HepG2 (cell line): Measurements from ENCODE around the gene AFG1L. TPM values are rescaled to one million over a fixed set of nuclear protein-coding genes. Genes with fewer than 3 reads are reported as not detected.
A peak's percentile ranks its signal among the peaks of the same experiment; 100 is the strongest.

Experiments
- ATAC-seq: fragments of 200-7000 bp; cut with Tn5 transposase; 3 replicates; pipeline ENCODE4 v1.9.1; 2020; ENCODE audit warnings: mild to moderate bottlenecking, moderate library complexity
- BruUV-seq: library from RNA; stranded (reverse); fragments of 400-500 nt; replicated peaks from 2 replicates; lab custom pipeline; 2021; lab: Mats Ljungman, UMichigan
- CTCF ChIA-PET: fragments of 300-600 bp; formaldehyde crosslinking; extraction: SDS; loops from one replicate; lab custom pipeline; 2021; ENCODE audit warnings: low total read pairs, inconsistent platforms, low intra/inter-chr PET ratio; lab: Yijun Ruan, JAX
- POLR2A ChIA-PET: fragments of 350-600 bp; sonication (Branson Sonifier 250); formaldehyde crosslinking; loops from one replicate; lab custom pipeline; 2020; ENCODE audit warnings: antibody characterized with exemption, inconsistent platforms; lab: Yijun Ruan, JAX
- DNase-seq: peaks from one replicate; pipeline ENCODE4 v3.0.0-alpha.2; 2015; ENCODE audit warnings: low spot score
- FAIRE-seq: peaks from 3 replicates; lab custom pipeline; 2011; peaks lifted over from hg19 to GRCh38; lab: Jason Lieb, UNC
- H2AFZ ChIP-seq: one replicate; pipeline ENCODE4 v1.6.1; 2011; ENCODE audit warnings: low read length, inconsistent platforms
- H3K27ac ChIP-seq: fragments of 300-600 bp; 3 replicates; pipeline ENCODE4 v1.8.0; 2011; ENCODE audit warnings: mixed run types, mild to moderate bottlenecking, mixed read lengths, low read length, inconsistent platforms; ENCODE audit not compliant: insufficient read depth; ENCODE audit errors: extremely low read length
- H3K27me3 ChIP-seq, 2 experiments: fragments of 200-600 bp in 1 of 2; 2 replicates in 1 of 2; 3 replicates in 1 of 2; pipeline versions ENCODE4 v1.6.0 to v1.8.0; 2011; ENCODE audit warnings: low read length in 2 of 2, mild to moderate bottlenecking in 2 of 2, moderate library complexity in 2 of 2, inconsistent platforms in 1 of 2; ENCODE audit not compliant: insufficient read depth in 2 of 2, control insufficient read depth in 1 of 2
- H3K36me3 ChIP-seq, 2 experiments: fragments of 200-600 bp in 1 of 2; replicated peaks in 1 of 2; 2 replicates in 1 of 2; 3 replicates in 1 of 2; pipeline versions ENCODE4 v1.5.1 to v1.8.0; 2011; ENCODE audit warnings: low read length in 2 of 2, inconsistent platforms in 1 of 2; ENCODE audit not compliant: insufficient read depth in 2 of 2, control insufficient read depth in 1 of 2
- H3K4me1 ChIP-seq: 2 replicates; pipeline ENCODE4 v1.5.1; 2012; ENCODE audit warnings: low read length, inconsistent platforms; ENCODE audit not compliant: insufficient read depth
- H3K4me2 ChIP-seq: 2 replicates; pipeline ENCODE4 v1.6.0; 2011; ENCODE audit warnings: low read depth, low read length, inconsistent platforms
- H3K4me3 ChIP-seq, 3 experiments: fragments of 200-600 bp in 1 of 3; sonication (generic), shearing (Covaris generic) in 1 of 3; replicated peaks in 1 of 3; 2 replicates each; pipeline ENCODE4 v1.5.1; 2011 to 2016; ENCODE audit warnings: low read length in 3 of 3, inconsistent platforms in 2 of 3, low read depth in 2 of 3, mild to moderate bottlenecking in 2 of 3, control low read depth in 1 of 3, mixed read lengths in 1 of 3; ENCODE audit not compliant: insufficient read depth in 1 of 3
- H3K79me2 ChIP-seq: one replicate; pipeline ENCODE4 v1.6.1; 2011; ENCODE audit warnings: low read length, inconsistent platforms; ENCODE audit not compliant: insufficient read depth
- H3K9ac ChIP-seq: 2 replicates; pipeline ENCODE4 v1.6.0; 2011; ENCODE audit warnings: mild to moderate bottlenecking, low read depth, low read length, inconsistent platforms; ENCODE audit not compliant: insufficient read depth
- H3K9me3 ChIP-seq: 2 replicates; pipeline ENCODE4 v1.5.1; 2012; ENCODE audit warnings: mild to moderate bottlenecking, low read length
- H4K20me1 ChIP-seq: 2 replicates; pipeline ENCODE4 v1.6.0; 2011; ENCODE audit warnings: inconsistent platforms, mild to moderate bottlenecking, low read length, moderate library complexity; ENCODE audit not compliant: insufficient read depth
- ARNTL ChIP-seq: sonication (generic); formaldehyde crosslinking; IDR thresholded peaks from 2 replicates; pipeline ENCODE4 v1.4.0; 2020; ENCODE audit warnings: mild to moderate bottlenecking, missing genetic modification reagents
- ATF1 ChIP-seq: IDR thresholded peaks from 2 replicates; pipeline ENCODE4 v1.6.1; 2016; ENCODE audit warnings: mild to moderate bottlenecking, control low read depth
- DNMT1 ChIP-seq: sonication (generic); formaldehyde crosslinking; IDR thresholded peaks from 2 replicates; pipeline ENCODE4 v1.5.1; 2020; ENCODE audit warnings: mild to moderate bottlenecking, missing genetic modification reagents
- KDM4B ChIP-seq: sonication (generic); formaldehyde crosslinking; IDR thresholded peaks from 2 replicates; pipeline ENCODE4 v1.4.0; 2020; ENCODE audit warnings: missing genetic modification reagents
- RBM22 ChIP-seq: fragments of 200-400 bp; formaldehyde crosslinking; optimal IDR thresholded peaks from 2 replicates; pipeline ENCODE3; 2017; ENCODE audit warnings: mild to moderate bottlenecking, low read length, moderate library complexity
- RORA ChIP-seq: sonication (generic); formaldehyde crosslinking; IDR thresholded peaks from 2 replicates; pipeline ENCODE4 v1.5.0; 2020; ENCODE audit warnings: mild to moderate bottlenecking, missing genetic modification reagents, moderate library complexity
- SMAD3 ChIP-seq: sonication (generic); formaldehyde crosslinking; IDR thresholded peaks from 2 replicates; pipeline ENCODE4 v1.4.0; 2020; ENCODE audit warnings: missing genetic modification reagents
- SMARCE1 ChIP-seq: fragments of 450-650 bp; IDR thresholded peaks from 2 replicates; pipeline ENCODE4 v1.6.1; 2017; ENCODE audit warnings: borderline replicate concordance
- SP4 ChIP-seq: sonication (generic); formaldehyde crosslinking; IDR thresholded peaks from 2 replicates; pipeline ENCODE4 v1.8.1; 2023; ENCODE audit warnings: mild to moderate bottlenecking, missing genetic modification reagents
- TAF1 ChIP-seq: sonication (generic); formaldehyde crosslinking; IDR thresholded peaks from 2 replicates; pipeline ENCODE4 v1.4.0; 2020; ENCODE audit warnings: missing genetic modification reagents
- TBX3 ChIP-seq: fragments of 450-650 bp; IDR thresholded peaks from 2 replicates; pipeline ENCODE4 v1.6.1; 2017; ENCODE audit warnings: antibody characterized with exemption, mild to moderate bottlenecking, inconsistent platforms, borderline replicate concordance
- ZFAT ChIP-seq: sonication (generic); formaldehyde crosslinking; conservative IDR thresholded peaks from 2 replicates; pipeline ENCODE4 v1.8.1; 2023; ENCODE audit warnings: missing genetic modification reagents, inconsistent platforms
- ZNF256 ChIP-seq: sonication (generic); formaldehyde crosslinking; conservative IDR thresholded peaks from 2 replicates; pipeline ENCODE4 v1.4.0; 2020; ENCODE audit warnings: missing genetic modification reagents
- ZNF292 ChIP-seq: sonication (generic); formaldehyde crosslinking; IDR thresholded peaks from 2 replicates; pipeline ENCODE4 v1.8.1; 2022; ENCODE audit warnings: mild to moderate bottlenecking, low read depth, missing genetic modification reagents, borderline replicate concordance
- ZNF367 ChIP-seq: sonication (generic); formaldehyde crosslinking; IDR thresholded peaks from 2 replicates; pipeline ENCODE4 v1.4.0; 2020; ENCODE audit warnings: missing genetic modification reagents, borderline replicate concordance
- ZNF644 ChIP-seq: IDR thresholded peaks from 2 replicates; pipeline ENCODE4 v1.6.1; 2016; ENCODE audit warnings: low read depth
- WGBS: methylation state at CpG from one replicate; pipeline ENCODE4 v1.1.6; 2017; ENCODE audit warnings: low lambda C conversion rate; 5-methylcytosine and 5-hydroxymethylcytosine counted together
- in situ Hi-C: cut with HindIII; loops from 2 replicates; pipeline ENCODE4 v1.10.0; 2017; ENCODE audit warnings: low pct_unique_long_range_greater_than_20kb; ENCODE audit not compliant: extremely low pct_ligation_motif_present
- intact Hi-C: fragments of 100-400 bp; cut with micrococcal nuclease; formaldehyde crosslinking; loops from one replicate; pipeline ENCODE4 v1.10.0; 2022; ENCODE audit not compliant: unreplicated experiment
- polyA plus RNA-seq, 8 experiments: library from polyadenylated mRNA; depleted of rRNA in 3 of 8; stranded (reverse) in 7 of 8; unstranded in 1 of 8; fragments of >200 nt; fragmentation: Illumina TruSeq in 4 of 8; extraction: Trizol in 4 of 8; gene quantifications; 2 replicates each; pipeline versions ENCODE4 v1.2.1 to v1.2.3, GENCODE V29; 2011 to 2016; ENCODE audit warnings: low read depth in 4 of 8, missing spikeins in 1 of 8, mixed read lengths in 1 of 8; ENCODE audit not compliant: insufficient read depth in 1 of 8
- total RNA-seq, 5 experiments: library from RNA; depleted of rRNA; stranded (reverse); fragments of >200 nt; fragmentation: Illumina TruSeq; extraction: Trizol; gene quantifications; 2 replicates each; pipeline ENCODE4 v1.2.3, GENCODE V29; 2016; ENCODE audit warnings: low read depth in 1 of 5
- TF ChIP-seq, protein P1 (sequence below): sonication (generic); formaldehyde crosslinking; IDR thresholded peaks from 2 replicates; pipeline ENCODE4 v1.5.0; 2020; ENCODE audit warnings: mild to moderate bottlenecking, missing genetic modification reagents, borderline replicate concordance
- TF ChIP-seq, protein P2 (sequence below), 2 experiments: sonication (generic) in 1 of 2; formaldehyde crosslinking in 1 of 2; IDR thresholded peaks; 2 replicates each; pipeline versions ENCODE4 v1.5.1 to v1.6.1; 2011 to 2020; ENCODE audit warnings: borderline replicate concordance in 1 of 2, low read depth in 1 of 2, low read length in 1 of 2, mild to moderate bottlenecking in 1 of 2, missing genetic modification reagents in 1 of 2, moderate library complexity in 1 of 2

Gene AFG1L
- total and polyA plus RNA-seq, 2 of the 13 experiments (the other 11 are each of a cell fraction or from before 2014, with no cell fraction given): 3.1 to 14.0 TPM

- TF ChIP-seq, protein P1, sequence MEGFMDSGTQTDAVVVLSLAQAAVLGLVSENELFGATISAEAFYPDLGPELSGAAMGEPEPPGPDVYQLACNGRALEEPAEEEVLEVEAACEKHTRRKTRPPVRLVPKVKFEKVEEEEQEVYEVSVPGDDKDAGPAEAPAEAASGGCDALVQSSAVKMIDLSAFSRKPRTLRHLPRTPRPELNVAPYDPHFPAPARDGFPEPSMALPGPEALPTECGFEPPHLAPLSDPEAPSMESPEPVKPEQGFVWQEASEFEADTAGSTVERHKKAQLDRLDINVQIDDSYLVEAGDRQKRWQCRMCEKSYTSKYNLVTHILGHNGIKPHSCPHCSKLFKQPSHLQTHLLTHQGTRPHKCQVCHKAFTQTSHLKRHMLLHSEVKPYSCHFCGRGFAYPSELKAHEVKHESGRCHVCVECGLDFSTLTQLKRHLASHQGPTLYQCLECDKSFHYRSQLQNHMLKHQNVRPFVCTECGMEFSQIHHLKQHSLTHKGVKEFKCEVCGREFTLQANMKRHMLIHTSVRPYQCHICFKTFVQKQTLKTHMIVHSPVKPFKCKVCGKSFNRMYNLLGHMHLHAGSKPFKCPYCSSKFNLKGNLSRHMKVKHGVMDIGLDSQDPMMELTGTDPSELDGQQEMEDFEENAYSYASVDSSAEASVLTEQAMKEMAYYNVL (CRISPR knock-in tag): peak; percentile 45; the same call in 1 of the 2 replicates
- 0 out of 2 replicates have a peak, but pooled peaks have one; percentile 56 for TF ChIP-seq KDM4B (CRISPR knock-in tag)
Measured at GRCh38 chr6:108559097-108559883, 264.4 kb downstream of the AFG1L start (continued).

- H3K9me3 ChIP-seq: no peaks in the 10 kb centered on the region
- H3K27me3 ChIP-seq: no peaks in the 10 kb centered on the region; a peak in 2 of 5 replicates
- CTCF ChIA-PET: no interaction called here
- H3K27ac ChIP-seq: peak overlapping the region; percentile 86
- peak overlapping the region; percentile 99 for H3K4me2 ChIP-seq
- POLR2A ChIA-PET: interaction anchor here (0.5 to 3.1 kb wide), 18 partner anchors 11 to 824 kb away, joined by 3 to 16 read pairs (median 4); partner anchors contain the start of genes ARMC2, CEP57L1 and SESN1
- BruUV-seq: TSS peak; percentile 91
- peaks cover 35% of the 10 kb centered on the region for H3K79me2 ChIP-seq
- FAIRE-seq: no peak
- peak overlapping the region; percentile 90 to 99 (median 96) for H3K4me3 ChIP-seq
- peaks cover 0 to 2% of the 10 kb centered on the region in 2 experiments; a peak in 1 of 5 replicates for H3K36me3 ChIP-seq
- peak; percentile 3 for ATAC-seq
- H4K20me1 ChIP-seq: peaks cover 25% of the 10 kb centered on the region
- in situ Hi-C loops: loop anchor here (5.0 kb wide), 1 partner anchor 222 kb away; no protein-coding TSS in a partner anchor
- WGBS: 0% methylated on average over 4 of the region's 64 CpGs
- peak overlapping the region; percentile 87 for H3K9ac ChIP-seq
- DNase-seq: peak; percentile 39
- H3K4me1 ChIP-seq: peaks cover 53% of the 10 kb centered on the region
- no peak overlapping the region for H2AFZ ChIP-seq
- intact Hi-C loops: loop anchor here (5.0 to 10.0 kb wide), 2 partner anchors 155 to 277 kb away; no protein-coding TSS in a partner anchor
- TF ChIP-seq DNMT1 (CRISPR knock-in tag) (no peak), RBM22 (no peak), SMAD3 (CRISPR knock-in tag) (no peak), TAF1 (CRISPR knock-in tag) (no peak; the same call in 1 of the 2 replicates), ATF1 (no peak), RORA (CRISPR knock-in tag) (no peak), ARNTL (CRISPR knock-in tag) (no peak), TBX3 (no peak), ZNF644 (CRISPR knock-in tag) (no peak), ZFAT (CRISPR knock-in tag) (no peak), ZNF367 (CRISPR knock-in tag) (no peak), ZNF292 (CRISPR knock-in tag) (no peak), ZNF256 (CRISPR knock-in tag) (no peak), SMARCE1 (no peak), SP4 (CRISPR knock-in tag) (no peak)
- TF ChIP-seq, protein P2, sequence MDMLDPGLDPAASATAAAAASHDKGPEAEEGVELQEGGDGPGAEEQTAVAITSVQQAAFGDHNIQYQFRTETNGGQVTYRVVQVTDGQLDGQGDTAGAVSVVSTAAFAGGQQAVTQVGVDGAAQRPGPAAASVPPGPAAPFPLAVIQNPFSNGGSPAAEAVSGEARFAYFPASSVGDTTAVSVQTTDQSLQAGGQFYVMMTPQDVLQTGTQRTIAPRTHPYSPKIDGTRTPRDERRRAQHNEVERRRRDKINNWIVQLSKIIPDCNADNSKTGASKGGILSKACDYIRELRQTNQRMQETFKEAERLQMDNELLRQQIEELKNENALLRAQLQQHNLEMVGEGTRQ (IDR thresholded peaks at IDR 0.05; ENCODE audit: low read depth, low read length): no peak
- TF ChIP-seq, protein P2 (CRISPR knock-in tag; IDR thresholded peaks at IDR 0.05; ENCODE audit: borderline replicate concordance): no peak
Measured at GRCh38 chr6:108559884-108560462, 265.1 kb downstream of the AFG1L start.
